WI38 (cell line): Measurements from ENCODE around the gene ACHE.

ENCODE experiments used
- H3K4me3 ChIP-seq: 2 replicates; pipeline ENCODE4 v1.5.1; 2011; ENCODE audit warnings: low read depth, mild to moderate bottlenecking, control low read depth, low read length
- TF ChIP-seq, protein P1 (sequence below): IDR thresholded peaks from 2 replicates; pipeline ENCODE4 v1.5.1; 2012; ENCODE audit warnings: low read depth, mild to moderate bottlenecking, control low read depth, low read length

Gene ACHE

DNA sequence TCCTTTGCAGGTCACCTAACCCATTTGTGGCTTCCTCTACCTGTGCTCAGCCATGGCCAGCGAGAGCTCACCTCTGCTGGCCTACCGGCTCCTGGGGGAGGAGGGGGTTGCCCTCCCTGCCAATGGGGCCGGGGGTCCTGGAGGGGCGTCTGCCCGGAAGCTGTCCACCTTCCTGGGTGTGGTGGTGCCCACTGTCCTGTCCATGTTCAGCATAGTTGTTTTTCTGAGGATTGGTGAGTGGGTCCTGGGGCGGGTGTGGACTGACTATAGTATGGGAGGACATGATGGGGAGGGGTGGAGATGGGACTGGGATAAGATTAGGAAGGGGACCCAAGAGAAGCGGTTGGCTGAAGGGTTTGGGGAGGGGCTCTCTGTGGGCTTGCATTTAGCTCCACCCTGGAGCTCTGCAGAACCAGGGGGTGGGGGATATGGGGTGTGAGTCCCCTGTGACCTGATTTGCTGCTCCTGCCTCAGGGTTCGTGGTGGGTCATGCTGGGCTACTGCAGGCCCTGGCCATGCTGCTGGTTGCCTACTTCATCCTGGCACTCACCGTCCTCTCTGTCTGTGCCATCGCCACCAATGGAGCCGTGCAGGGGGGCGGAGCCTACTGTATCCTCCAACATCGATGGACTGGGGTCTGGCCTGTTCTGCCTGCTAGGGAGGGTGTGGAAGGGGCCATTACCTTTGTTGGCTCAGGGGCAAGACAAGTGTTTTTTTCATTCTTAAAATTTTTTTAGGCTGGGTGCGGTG lies 41.4 kb downstream of the ACHE start:
- TF ChIP-seq, protein P1, sequence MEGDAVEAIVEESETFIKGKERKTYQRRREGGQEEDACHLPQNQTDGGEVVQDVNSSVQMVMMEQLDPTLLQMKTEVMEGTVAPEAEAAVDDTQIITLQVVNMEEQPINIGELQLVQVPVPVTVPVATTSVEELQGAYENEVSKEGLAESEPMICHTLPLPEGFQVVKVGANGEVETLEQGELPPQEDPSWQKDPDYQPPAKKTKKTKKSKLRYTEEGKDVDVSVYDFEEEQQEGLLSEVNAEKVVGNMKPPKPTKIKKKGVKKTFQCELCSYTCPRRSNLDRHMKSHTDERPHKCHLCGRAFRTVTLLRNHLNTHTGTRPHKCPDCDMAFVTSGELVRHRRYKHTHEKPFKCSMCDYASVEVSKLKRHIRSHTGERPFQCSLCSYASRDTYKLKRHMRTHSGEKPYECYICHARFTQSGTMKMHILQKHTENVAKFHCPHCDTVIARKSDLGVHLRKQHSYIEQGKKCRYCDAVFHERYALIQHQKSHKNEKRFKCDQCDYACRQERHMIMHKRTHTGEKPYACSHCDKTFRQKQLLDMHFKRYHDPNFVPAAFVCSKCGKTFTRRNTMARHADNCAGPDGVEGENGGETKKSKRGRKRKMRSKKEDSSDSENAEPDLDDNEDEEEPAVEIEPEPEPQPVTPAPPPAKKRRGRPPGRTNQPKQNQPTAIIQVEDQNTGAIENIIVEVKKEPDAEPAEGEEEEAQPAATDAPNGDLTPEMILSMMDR, result no peak
- H3K4me3 ChIP-seq, result no peak overlapping the region

DNA sequence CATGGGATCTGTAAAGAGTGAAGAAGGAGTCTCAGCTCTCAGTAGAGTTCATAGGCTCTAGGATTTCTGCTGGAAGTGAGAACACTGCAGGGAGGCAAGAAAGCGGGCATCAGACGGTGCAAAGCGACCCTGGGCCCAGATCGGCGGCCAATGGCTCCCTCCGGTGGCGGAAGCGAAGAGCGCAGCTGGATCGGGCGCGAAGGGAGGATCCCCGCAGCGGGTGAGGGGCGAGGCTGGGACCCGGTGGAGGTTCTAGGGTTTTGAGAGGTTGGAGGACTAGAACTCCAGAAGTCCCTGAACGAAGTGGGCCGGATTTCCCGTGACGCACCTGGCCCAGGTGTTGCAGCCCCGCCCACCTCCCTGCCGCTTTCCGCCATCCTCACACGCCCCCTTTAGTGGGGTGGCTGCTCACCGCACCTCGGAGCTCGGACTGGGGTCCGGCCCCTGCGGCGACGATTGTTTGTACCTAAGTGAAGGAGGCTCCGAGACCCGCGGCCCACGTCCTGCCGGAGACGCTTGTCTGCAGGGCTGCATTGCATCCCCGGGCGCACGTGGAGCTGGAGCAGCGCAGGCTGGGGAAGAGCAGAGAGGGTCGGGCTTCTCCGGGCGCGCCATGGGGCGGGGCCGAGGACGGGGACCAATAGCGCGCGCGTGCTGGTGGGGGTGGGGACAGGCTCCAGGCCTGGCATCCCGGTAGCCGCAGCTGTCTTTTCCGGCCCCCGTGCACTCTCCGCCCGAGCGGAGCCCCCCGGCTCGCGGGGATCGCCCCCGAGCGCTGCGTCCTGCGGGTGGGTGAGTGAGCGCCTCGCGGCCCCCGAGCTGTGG lies 43.4 kb downstream of the ACHE start, which contains the start of gene SLC12A9:
Gene SLC12A9, plus strand, starts transcription at position 666 of the 825 bp plus-strand sequence. CDS start 1,485 bp downstream, outside the sequence.
- H3K4me3 ChIP-seq, result peak within 1 kb of the TSS; percentile 81
- TF ChIP-seq, protein P1, result peak; percentile 88

DNA sequence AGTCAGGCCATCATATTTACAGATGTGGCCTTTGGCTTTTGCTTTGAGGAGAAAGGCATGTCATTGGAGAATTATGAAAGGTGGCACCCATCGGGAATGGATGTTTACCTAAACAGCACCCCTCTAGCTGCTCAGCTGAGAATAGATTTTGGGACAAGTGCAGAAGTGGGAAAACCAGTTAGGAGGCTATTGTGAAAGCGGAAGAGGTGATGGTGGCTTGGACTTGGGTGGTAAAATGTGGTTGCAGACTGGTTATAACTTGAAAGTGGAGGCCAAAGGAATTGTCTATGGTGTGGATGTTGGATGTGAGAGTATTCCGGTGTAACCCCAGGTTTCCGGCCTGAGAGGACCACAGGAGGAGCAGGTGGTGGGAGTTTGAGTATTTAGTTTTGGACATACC lies 48.3 kb downstream of the ACHE start:
- H3K4me3 ChIP-seq, result no peak overlapping the region
- TF ChIP-seq, protein P1, result no peak

DNA sequence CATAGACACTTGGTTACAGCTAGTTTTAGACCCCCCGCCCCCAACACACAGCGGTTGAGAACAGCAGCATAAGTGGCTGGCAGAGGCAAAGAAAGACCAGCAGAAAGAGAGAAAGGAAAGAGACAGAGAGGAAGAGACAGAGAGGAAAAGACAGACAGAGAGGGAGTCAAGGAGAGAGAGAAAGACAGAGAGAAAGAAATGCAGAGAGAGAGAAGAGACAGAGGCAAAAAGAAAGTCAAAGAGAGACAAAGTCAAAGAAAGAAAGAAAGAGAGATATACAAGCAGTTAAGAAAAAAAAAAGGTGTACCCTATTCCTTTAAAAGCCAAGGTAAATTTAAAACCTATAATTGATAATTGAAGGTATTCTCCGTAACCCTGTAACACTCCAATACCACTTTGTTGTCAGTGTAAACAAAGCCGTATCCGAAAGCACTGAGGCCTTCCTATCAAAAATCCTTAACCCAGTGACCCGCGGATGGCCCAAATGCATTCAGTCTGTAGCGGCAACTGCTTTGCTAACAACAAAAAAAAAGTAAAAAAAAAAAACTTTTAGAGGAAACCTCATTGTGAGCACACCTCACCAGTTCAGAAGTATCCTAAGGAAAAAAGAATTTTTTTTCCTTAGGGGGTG lies 55.1 kb downstream of the ACHE start:
- no peak overlapping the region for H3K4me3 ChIP-seq
- TF ChIP-seq, protein P1, result no peak
